Vagina (tissue), 2 donors: ENCODE measurements around the gene CEBPG. TPM values are rescaled to one million over a fixed set of nuclear protein-coding genes. Genes with fewer than 3 reads are reported as not detected.
A peak's percentile ranks its signal among the peaks of the same experiment; 100 is the strongest.

Experiments
- DNase-seq, 2 donors: peaks; one replicate each; pipeline ENCODE4 v3.0.0-alpha.2; 2017; ENCODE audit errors: extremely low spot score in 2 of 2
- H3K27ac ChIP-seq: fragments of 200-600 bp; sonication (generic); one replicate; pipeline ENCODE4 v1.5.1; 2019
- H3K27me3 ChIP-seq: fragments of 200-600 bp; sonication (generic); one replicate; pipeline ENCODE4 v1.5.1; 2019
- H3K36me3 ChIP-seq, 2 donors: fragments of 200-600 bp; sonication (generic); one replicate each; pipeline ENCODE4 v1.5.1; 2017 to 2019
- H3K4me1 ChIP-seq: fragments of 200-600 bp; sonication (generic); one replicate; pipeline ENCODE4 v1.5.1; 2019
- H3K4me3 ChIP-seq, 2 donors: fragments of 200-600 bp; sonication (generic); 1 replicate in 1 of 2; 2 replicates in 1 of 2; pipeline ENCODE4 v1.5.1; 2016 to 2019
- H3K9me3 ChIP-seq: fragments of 200-600 bp; sonication (generic); one replicate; pipeline ENCODE4 v1.5.1; 2019
- POLR2A ChIP-seq, 2 donors: fragments of 450-650 bp; IDR thresholded peaks; one replicate each; pipeline ENCODE4 v1.6.1; 2017; ENCODE audit warnings: antibody characterized with exemption in 2 of 2, mild to moderate bottlenecking in 2 of 2, moderate library complexity in 2 of 2
- POLR2AphosphoS5 ChIP-seq, 2 donors: sonication (generic); formaldehyde crosslinking; IDR thresholded peaks; one replicate each; pipeline ENCODE4 v1.9.0; 2017; ENCODE audit warnings: antibody characterized with exemption in 2 of 2, mild to moderate bottlenecking in 2 of 2, low read depth in 1 of 2; ENCODE audit not compliant: insufficient read depth in 1 of 2
- intact Hi-C: fragments of 100-400 bp; cut with DNase I; formaldehyde crosslinking; loops from one replicate; pipeline ENCODE4 v1.15.1; 2023
- total RNA-seq: library from RNA; depleted of rRNA; stranded (reverse); fragments of >200 nt; gene quantifications from one replicate; pipeline ENCODE4 v1.2.3, GENCODE V29; 2016
- TF ChIP-seq, protein P1 (sequence below), 3 experiments: fragments of 450-650 bp in 2 of 3; fragments of 200-600 bp in 1 of 3; sonication (generic) in 1 of 3; IDR thresholded peaks; one replicate each; pipeline ENCODE4 v1.5.1; 2017 to 2019; ENCODE audit warnings: antibody characterized with exemption in 3 of 3, mild to moderate bottlenecking in 2 of 3, moderate library complexity in 2 of 3

CEBPG gene
- total RNA-seq, 1 donor from 2014 or later, result 20.9 TPM

DNA sequence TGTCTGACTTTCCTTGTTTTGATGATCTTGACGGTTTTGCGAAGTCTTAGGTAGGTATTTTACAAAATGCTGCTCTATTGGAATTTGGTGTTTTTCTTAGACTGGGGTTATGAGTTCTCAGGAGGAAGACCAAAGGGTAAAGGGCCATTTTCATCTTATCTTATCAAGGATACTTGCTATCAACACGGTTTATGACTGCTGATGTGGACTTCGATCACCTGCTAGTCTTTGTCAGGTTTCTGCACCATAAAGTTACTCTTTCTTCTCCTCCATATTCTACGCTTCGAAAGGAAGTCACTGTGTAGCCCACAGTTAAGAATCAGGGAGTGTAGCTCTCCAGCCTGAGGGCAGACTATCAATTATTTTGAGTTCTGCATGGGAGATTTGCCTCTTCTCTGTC lies 7.4 kb upstream of the CEBPG start:
- Histone ChIP-seq H3K27ac (no peak overlapping the region), H3K27me3 (no peaks in the 10 kb centered on the region), H3K4me1 (peaks cover 4% of the 10 kb centered on the region), H3K4me3 (no peak overlapping the region), H3K36me3 (no peaks in the 10 kb centered on the region), H3K9me3 (no peaks in the 10 kb centered on the region)
- DNase-seq, result no peak
- intact Hi-C loops, result no loop called here
- TF ChIP-seq POLR2AphosphoS5 (IDR thresholded peaks at IDR 0.05; ENCODE audit: insufficient read depth in 1 of 2, low read depth in 1 of 2), result no peak
- no peak for TF ChIP-seq POLR2A (IDR thresholded peaks at IDR 0.05)

DNA sequence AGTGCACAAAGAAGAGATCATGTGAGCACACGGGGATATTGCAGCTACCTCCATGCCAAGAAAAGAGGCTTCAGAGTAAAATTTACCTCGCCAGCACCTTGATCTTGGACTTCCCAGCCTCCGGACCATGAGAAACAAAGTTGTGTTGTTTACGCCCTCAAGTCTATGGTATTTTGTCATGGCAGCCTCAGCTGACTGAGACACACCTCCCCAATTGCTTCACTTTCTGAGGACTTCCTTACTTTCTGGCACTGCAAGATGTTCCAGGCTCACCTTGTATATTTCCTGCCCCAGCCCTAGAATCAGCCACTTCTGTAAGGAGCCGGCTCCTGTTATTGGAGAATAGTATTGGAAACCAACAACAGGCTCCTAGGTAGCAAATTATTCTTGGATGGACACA lies 6.6 kb upstream of the CEBPG start:
- intact Hi-C loops, result no loop called here
- Histone ChIP-seq H3K4me1 (peaks cover 6% of the 10 kb centered on the region), H3K4me3 (no peak overlapping the region), H3K27ac (no peak overlapping the region), H3K36me3 (no peaks in the 10 kb centered on the region), H3K27me3 (no peaks in the 10 kb centered on the region), H3K9me3 (no peaks in the 10 kb centered on the region)
- TF ChIP-seq POLR2AphosphoS5 (IDR thresholded peaks at IDR 0.05; ENCODE audit: insufficient read depth in 1 of 2, low read depth in 1 of 2) (no peak), POLR2A (IDR thresholded peaks at IDR 0.05) (no peak)
- TF ChIP-seq, protein P1, sequence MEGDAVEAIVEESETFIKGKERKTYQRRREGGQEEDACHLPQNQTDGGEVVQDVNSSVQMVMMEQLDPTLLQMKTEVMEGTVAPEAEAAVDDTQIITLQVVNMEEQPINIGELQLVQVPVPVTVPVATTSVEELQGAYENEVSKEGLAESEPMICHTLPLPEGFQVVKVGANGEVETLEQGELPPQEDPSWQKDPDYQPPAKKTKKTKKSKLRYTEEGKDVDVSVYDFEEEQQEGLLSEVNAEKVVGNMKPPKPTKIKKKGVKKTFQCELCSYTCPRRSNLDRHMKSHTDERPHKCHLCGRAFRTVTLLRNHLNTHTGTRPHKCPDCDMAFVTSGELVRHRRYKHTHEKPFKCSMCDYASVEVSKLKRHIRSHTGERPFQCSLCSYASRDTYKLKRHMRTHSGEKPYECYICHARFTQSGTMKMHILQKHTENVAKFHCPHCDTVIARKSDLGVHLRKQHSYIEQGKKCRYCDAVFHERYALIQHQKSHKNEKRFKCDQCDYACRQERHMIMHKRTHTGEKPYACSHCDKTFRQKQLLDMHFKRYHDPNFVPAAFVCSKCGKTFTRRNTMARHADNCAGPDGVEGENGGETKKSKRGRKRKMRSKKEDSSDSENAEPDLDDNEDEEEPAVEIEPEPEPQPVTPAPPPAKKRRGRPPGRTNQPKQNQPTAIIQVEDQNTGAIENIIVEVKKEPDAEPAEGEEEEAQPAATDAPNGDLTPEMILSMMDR (IDR thresholded peaks at IDR 0.05), result no peak
- DNase-seq, result no peak

DNA sequence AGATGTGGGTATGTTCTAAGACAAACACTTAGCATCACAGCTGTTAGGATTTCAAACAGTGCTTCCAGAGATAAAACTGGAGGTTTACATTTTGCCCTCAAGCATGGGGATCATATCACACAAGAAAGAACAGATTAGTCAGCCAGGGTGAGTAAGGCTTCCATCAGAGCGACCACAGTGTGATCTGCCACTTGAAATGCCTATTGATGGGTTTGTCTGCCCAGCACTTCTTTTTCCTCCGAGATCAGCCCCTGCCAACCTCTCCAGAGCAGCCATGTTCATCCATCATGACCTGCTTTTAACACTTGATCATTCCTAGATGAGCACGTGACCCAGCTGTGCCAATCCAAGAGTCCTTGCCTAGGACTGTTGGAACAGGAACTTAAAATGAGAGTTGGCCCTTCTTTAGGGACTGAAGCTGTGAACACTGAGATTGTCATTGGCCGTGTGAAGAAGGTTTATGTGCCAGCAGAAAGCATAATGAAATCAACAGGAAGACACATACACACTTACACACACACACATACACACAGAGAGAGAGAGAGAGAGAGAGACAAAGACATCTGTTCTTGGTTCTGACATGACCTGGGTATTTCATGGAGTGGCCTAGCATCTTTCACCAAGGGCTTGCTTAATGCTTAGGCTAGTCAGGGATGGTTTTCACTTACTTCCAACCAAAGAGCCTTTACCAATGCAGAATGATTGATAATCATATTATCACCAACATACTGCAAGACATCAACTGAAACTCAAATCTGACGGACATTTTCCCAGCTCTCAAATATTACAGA lies 5.2 kb upstream of the CEBPG start:
- Histone ChIP-seq H3K27ac (no peak overlapping the region), H3K4me3 (no peak overlapping the region), H3K36me3 (no peaks in the 10 kb centered on the region), H3K27me3 (no peaks in the 10 kb centered on the region), H3K9me3 (no peaks in the 10 kb centered on the region), H3K4me1 (peaks cover 13% of the 10 kb centered on the region)
- no peak for DNase-seq
- intact Hi-C loops, result no loop called here
- no peak for TF ChIP-seq POLR2A (IDR thresholded peaks at IDR 0.05)
- TF ChIP-seq POLR2AphosphoS5 (IDR thresholded peaks at IDR 0.05; ENCODE audit: insufficient read depth in 1 of 2, low read depth in 1 of 2), result no peak
- TF ChIP-seq, protein P1 (IDR thresholded peaks at IDR 0.05), result no peak

DNA sequence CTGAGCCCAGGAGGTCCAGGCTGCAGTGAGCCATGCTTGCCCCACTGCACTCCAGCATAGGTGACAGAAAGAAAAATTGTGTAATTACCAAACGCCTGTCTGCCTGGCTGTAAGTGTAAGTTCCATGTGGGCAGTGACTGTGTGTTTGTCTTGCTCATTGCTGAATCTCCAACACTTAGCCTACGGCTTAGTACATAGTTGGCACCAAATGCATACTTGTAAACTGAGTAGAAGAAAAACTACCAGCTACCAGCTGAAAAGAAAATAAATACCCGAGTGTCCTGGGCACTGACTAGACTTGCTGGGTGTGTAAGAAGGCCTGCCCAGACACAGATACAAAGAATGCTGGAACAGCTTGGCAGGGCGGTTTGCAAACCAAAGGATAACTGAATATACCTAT lies 2.7 kb upstream of the CEBPG start:
- Histone ChIP-seq H3K4me1 (peaks cover 29% of the 10 kb centered on the region), H3K36me3 (no peaks in the 10 kb centered on the region), H3K27me3 (no peaks in the 10 kb centered on the region), H3K9me3 (no peaks in the 10 kb centered on the region), H3K4me3 (no peak overlapping the region), H3K27ac (no peak overlapping the region)
- intact Hi-C loops, result loop anchor here (5.0 kb wide), 1 partner anchor 68 kb away; the partner anchor contains the start of gene CEBPA
- no peak for DNase-seq
- TF ChIP-seq POLR2A (IDR thresholded peaks at IDR 0.05) (no peak), POLR2AphosphoS5 (IDR thresholded peaks at IDR 0.05; ENCODE audit: insufficient read depth in 1 of 2, low read depth in 1 of 2) (no peak)
- TF ChIP-seq, protein P1 (IDR thresholded peaks at IDR 0.05), result no peak

DNA sequence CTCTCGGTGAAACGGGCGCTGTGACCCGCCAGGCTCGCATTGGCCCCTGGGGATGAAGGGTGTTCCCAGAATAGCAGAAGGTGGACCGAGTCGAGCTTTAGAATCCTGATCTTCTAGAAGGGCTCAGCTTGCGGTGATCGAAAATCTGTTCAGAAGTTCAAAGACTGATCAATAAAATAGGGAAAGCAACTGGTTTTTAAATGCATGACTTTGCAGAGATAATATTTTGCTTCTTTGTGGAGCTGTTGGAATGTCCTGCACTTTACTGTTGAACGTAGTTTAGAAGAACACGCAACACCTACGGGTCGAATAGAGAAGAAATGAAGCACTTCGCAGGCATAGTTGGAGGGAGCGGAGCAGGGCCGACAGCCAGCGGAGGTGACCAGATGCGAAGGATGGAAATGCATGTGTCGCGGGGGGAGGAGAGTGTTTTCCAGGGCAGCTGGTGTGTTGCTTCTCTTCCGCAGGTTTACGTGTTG lies 766 bp downstream of the CEBPG start:
- TF ChIP-seq, protein P1 (IDR thresholded peaks at IDR 0.05), result no peak
- TF ChIP-seq POLR2AphosphoS5 (IDR thresholded peaks at IDR 0.05; ENCODE audit: insufficient read depth in 1 of 2, low read depth in 1 of 2) (peak in 1 of 2 donors; percentile 17), POLR2A (IDR thresholded peaks at IDR 0.05) (no peak)
- H3K36me3 ChIP-seq, result peaks cover 0 to 2% of the 10 kb centered on the region in 2 donors
- no peak for DNase-seq
- peak overlapping the region; percentile 94 for H3K27ac ChIP-seq
- intact Hi-C loops, result loop anchor here (5.0 kb wide), 1 partner anchor 72 kb away; the partner anchor contains the start of gene CEBPA
- peak overlapping the region; percentile 64 to 83 for H3K4me3 ChIP-seq
- H3K9me3 ChIP-seq, result no peaks in the 10 kb centered on the region
- H3K27me3 ChIP-seq, result no peaks in the 10 kb centered on the region
- H3K4me1 ChIP-seq, result peaks cover 60% of the 10 kb centered on the region
